Gastrocnemius medialis (tissue), 4 donors: ENCODE results near the gene FXR2.

Experiments used
- CTCF ChIP-seq, 5 experiments: fragments of 450-650 bp in 3 of 5; fragments of 200-600 bp in 2 of 5; sonication (generic) in 2 of 5; IDR thresholded peaks in 4 of 5; conservative IDR thresholded peaks in 1 of 5; 1 replicate in 4 of 5; 2 replicates in 1 of 5; pipeline ENCODE4 v1.5.1; 2016 to 2019; ENCODE audit warnings: antibody characterized with exemption in 5 of 5, mild to moderate bottlenecking in 3 of 5, moderate library complexity in 3 of 5
- POLR2A ChIP-seq, 2 donors: fragments of 450-650 bp; IDR thresholded peaks; one replicate each; pipeline ENCODE4 v1.6.1; 2017; ENCODE audit warnings: antibody characterized with exemption in 2 of 2, mild to moderate bottlenecking in 2 of 2, moderate library complexity in 2 of 2

DNA sequence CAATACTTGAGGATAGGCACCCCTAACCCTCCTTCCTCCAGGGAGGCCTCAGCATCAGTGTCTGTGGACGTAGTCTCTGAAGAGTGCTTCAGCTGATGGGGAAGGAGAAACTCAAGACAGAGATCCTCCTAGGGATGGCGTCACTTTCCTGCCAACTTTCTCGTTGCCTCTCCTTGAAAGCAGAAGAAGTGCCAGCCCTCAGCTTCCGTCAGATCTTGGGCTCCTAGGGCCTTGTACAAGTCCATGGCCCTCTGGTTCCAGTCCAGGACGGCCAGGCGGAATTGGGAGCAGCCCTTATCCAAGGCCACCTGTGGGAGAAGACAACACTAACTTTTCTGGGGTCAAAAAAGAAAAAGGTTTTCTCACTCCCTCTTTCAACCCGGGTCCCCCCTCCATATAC is 11.6 kb upstream of the FXR2 start:
- no peak for TF ChIP-seq CTCF (IDR thresholded peaks at IDR 0.05 in 4 of 5, conservative IDR thresholded peaks at IDR 0.05 in 1 of 5)
- no peak for TF ChIP-seq POLR2A (IDR thresholded peaks at IDR 0.05)
